IMR-90 (cell line): ENCODE results near the gene PRKCA. TPM values are rescaled to one million over a fixed set of nuclear protein-coding genes. Genes with fewer than 3 reads are reported as not detected.

Experiments used
- ATAC-seq: fragments of 200-7000 bp; cut with Tn5 transposase; 2 replicates; pipeline ENCODE4 v1.9.1; 2020; ENCODE audit warnings: low read depth, mild to moderate bottlenecking, moderate library complexity
- BruUV-seq: library from RNA; stranded (reverse); fragments of 400-500 nt; replicated peaks from 2 replicates; lab custom pipeline; 2021; lab: Mats Ljungman, UMichigan
- CTCF ChIA-PET: fragments of 300-600 bp; formaldehyde crosslinking; extraction: SDS; loops from one replicate; lab custom pipeline; 2021; ENCODE audit warnings: antibody characterized with exemption; lab: Yijun Ruan, JAX
- POLR2A ChIA-PET: fragments of 300-600 bp; sonication (Branson Sonifier 250); formaldehyde crosslinking; loops from one replicate; lab custom pipeline; 2022; ENCODE audit warnings: antibody characterized with exemption; ENCODE audit not compliant: unreplicated experiment; lab: Charles Lee
- DNase-seq: peaks from one replicate; pipeline ENCODE4 v3.0.0; 2013
- H2AFZ ChIP-seq: replicated peaks from 2 replicates; pipeline ENCODE3; 2013; ENCODE audit warnings: low read length, mild to moderate bottlenecking; ENCODE audit not compliant: poor library complexity
- H2AK5ac ChIP-seq: 2 replicates; pipeline ENCODE4 v1.6.1; 2013; ENCODE audit warnings: low read depth, low read length, inconsistent platforms
- H2AK9ac ChIP-seq: replicated peaks from 2 replicates; pipeline ENCODE3; 2013; ENCODE audit warnings: mild to moderate bottlenecking, low read depth, low read length, moderate library complexity; ENCODE audit not compliant: poor library complexity
- H2BK120ac ChIP-seq: 2 replicates; pipeline ENCODE4 v1.6.1; 2013; ENCODE audit warnings: low read depth, low read length, inconsistent platforms
- H2BK15ac ChIP-seq: 3 replicates; pipeline ENCODE4 v1.6.1; 2013; ENCODE audit warnings: low read depth, low read length, inconsistent platforms
- H2BK20ac ChIP-seq: 2 replicates; pipeline ENCODE4 v1.6.1; 2013; ENCODE audit warnings: low read depth, mild to moderate bottlenecking, inconsistent platforms, low read length, moderate library complexity
- H2BK5ac ChIP-seq: 2 replicates; pipeline ENCODE4 v1.6.1; 2013; ENCODE audit warnings: mild to moderate bottlenecking, low read depth, low read length, inconsistent platforms; ENCODE audit not compliant: poor library complexity, severe bottlenecking
- H3K14ac ChIP-seq: replicated peaks from 2 replicates; pipeline ENCODE4 v1.6.1; 2013; ENCODE audit warnings: low read depth, low read length, inconsistent platforms
- H3K18ac ChIP-seq: 2 replicates; pipeline ENCODE4 v1.6.1; 2013; ENCODE audit warnings: low read depth, low read length, control low read depth
- H3K23ac ChIP-seq: 2 replicates; pipeline ENCODE4 v1.6.1; 2013; ENCODE audit warnings: low read depth, low read length, inconsistent platforms
- H3K27ac ChIP-seq: 2 replicates; pipeline ENCODE4 v1.5.1; 2013; ENCODE audit warnings: mild to moderate bottlenecking, control low read depth, low read length; ENCODE audit not compliant: insufficient read depth
- H3K27me3 ChIP-seq: 2 replicates; pipeline ENCODE4 v1.6.1; 2013; ENCODE audit warnings: low read length; ENCODE audit not compliant: control insufficient read depth, insufficient read depth
- H3K36me3 ChIP-seq: 2 replicates; pipeline ENCODE4 v1.6.1; 2013; ENCODE audit warnings: low read length, mixed read lengths; ENCODE audit not compliant: control insufficient read depth, insufficient read depth
- H3K4ac ChIP-seq: 2 replicates; pipeline ENCODE4 v1.6.1; 2013; ENCODE audit warnings: low read depth, low read length, inconsistent platforms
- H3K4me1 ChIP-seq: 2 replicates; pipeline ENCODE4 v1.6.1; 2013; ENCODE audit warnings: low read length, mixed read lengths; ENCODE audit not compliant: control insufficient read depth, insufficient read depth
- H3K4me2 ChIP-seq: 2 replicates; pipeline ENCODE4 v1.6.1; 2013; ENCODE audit warnings: low read depth, mild to moderate bottlenecking, control low read depth, low read length, moderate library complexity
- H3K4me3 ChIP-seq: 2 replicates; pipeline ENCODE4 v1.5.1; 2013; ENCODE audit warnings: low read depth, mild to moderate bottlenecking, control low read depth, low read length, moderate library complexity; ENCODE audit not compliant: insufficient read depth
- H3K56ac ChIP-seq: 2 replicates; pipeline ENCODE4 v1.6.1; 2013; ENCODE audit warnings: low read length, inconsistent platforms; ENCODE audit not compliant: insufficient read depth; ENCODE audit errors: extremely low read depth
- H3K79me1 ChIP-seq, 2 experiments: 2 replicates each; pipeline ENCODE4 v1.6.1; 2013; ENCODE audit warnings: low read length in 2 of 2, inconsistent platforms in 1 of 2, low read depth in 1 of 2
- H3K9ac ChIP-seq: 2 replicates; pipeline ENCODE4 v1.6.1; 2013; ENCODE audit warnings: low read depth, low read length, control low read depth
- H3K9me1 ChIP-seq: 2 replicates; pipeline ENCODE4 v1.6.1; 2013; ENCODE audit warnings: low read length, inconsistent platforms; ENCODE audit not compliant: insufficient read depth
- H3K9me3 ChIP-seq: 2 replicates; pipeline ENCODE4 v1.6.1; 2013; ENCODE audit warnings: low read length; ENCODE audit not compliant: control insufficient read depth, insufficient read depth
- H4K20me1 ChIP-seq: 2 replicates; pipeline ENCODE4 v1.6.1; 2013; ENCODE audit warnings: low read length, inconsistent platforms; ENCODE audit not compliant: insufficient read depth
- H4K5ac ChIP-seq: 2 replicates; pipeline ENCODE4 v1.6.1; 2013; ENCODE audit warnings: mild to moderate bottlenecking, low read depth, low read length, control low read depth
- H4K8ac ChIP-seq, 2 experiments: 2 replicates each; pipeline ENCODE4 v1.6.1; 2013; ENCODE audit warnings: low read depth in 2 of 2, low read length in 2 of 2, control low read depth in 1 of 2, inconsistent platforms in 1 of 2
- H4K91ac ChIP-seq: 2 replicates; pipeline ENCODE4 v1.6.1; 2013; ENCODE audit warnings: low read depth, low read length, inconsistent platforms; ENCODE audit not compliant: insufficient read depth
- BHLHE40 ChIP-seq: fragments of 150-350 bp; IDR thresholded peaks from 2 replicates; pipeline ENCODE4 v1.6.1; 2016; ENCODE audit warnings: mild to moderate bottlenecking, low read depth, low read length
- CEBPB ChIP-seq: IDR thresholded peaks from 2 replicates; pipeline ENCODE4 v1.6.1; 2012; ENCODE audit warnings: low read depth, low read length, improper control_type of control experiment
- CHD1 ChIP-seq: IDR thresholded peaks from 2 replicates; pipeline ENCODE4 v1.6.1; 2012; ENCODE audit warnings: low read depth, low read length, improper control_type of control experiment
- FOS ChIP-seq: fragments of 150-350 bp; IDR thresholded peaks from 2 replicates; pipeline ENCODE4 v1.6.1; 2016; ENCODE audit warnings: low read depth, low read length
- MAFK ChIP-seq: IDR thresholded peaks from 2 replicates; pipeline ENCODE4 v1.6.1; 2012; ENCODE audit warnings: low read depth, low read length, improper control_type of control experiment
- MAZ ChIP-seq: IDR thresholded peaks from 2 replicates; pipeline ENCODE4 v1.6.1; 2012; ENCODE audit warnings: low read depth, mild to moderate bottlenecking, low read length, improper control_type of control experiment, moderate library complexity, borderline replicate concordance
- MXI1 ChIP-seq: IDR thresholded peaks from 2 replicates; pipeline ENCODE4 v1.6.1; 2012; ENCODE audit warnings: low read depth, mild to moderate bottlenecking, low read length, moderate library complexity, borderline replicate concordance
- NFE2L2 ChIP-seq: fragments of 150-350 bp; IDR thresholded peaks from 2 replicates; pipeline ENCODE4 v1.6.1; 2016; ENCODE audit warnings: low read depth, mild to moderate bottlenecking, low read length
- POLR2A ChIP-seq: IDR thresholded peaks from 2 replicates; pipeline ENCODE4 v1.6.1; 2012; ENCODE audit warnings: mild to moderate bottlenecking, low read depth, low read length
- RAD21 ChIP-seq: IDR thresholded peaks from 2 replicates; pipeline ENCODE4 v1.6.1; 2012; ENCODE audit warnings: low read length, improper control_type of control experiment
- RCOR1 ChIP-seq: IDR thresholded peaks from 2 replicates; pipeline ENCODE4 v1.6.1; 2012; ENCODE audit warnings: mild to moderate bottlenecking, low read length, improper control_type of control experiment; ENCODE audit not compliant: insufficient replicate concordance
- RFX5 ChIP-seq: IDR thresholded peaks from 2 replicates; pipeline ENCODE4 v1.8.0; 2012; ENCODE audit warnings: low read depth, mild to moderate bottlenecking, low read length, moderate library complexity
- SMC3 ChIP-seq: fragments of 150-350 bp; IDR thresholded peaks from 2 replicates; pipeline ENCODE4 v1.6.1; 2016; ENCODE audit warnings: low read depth, mild to moderate bottlenecking, antibody characterized with exemption, low read length, moderate library complexity
- WGBS, 2 experiments: methylation state at CpG; one replicate each; pipeline versions ENCODE4 v1.1.5 to v1.1.7; 2013; ENCODE audit warnings: missing lambda C conversion rate in 2 of 2; ENCODE audit not compliant: insufficient read length in 1 of 2; ENCODE audit errors: extremely low coverage in 2 of 2; 5-methylcytosine and 5-hydroxymethylcytosine counted together
- dilution Hi-C: fragments of 300-500 bp; cut with HindIII; formaldehyde crosslinking; loops from one replicate; pipeline ENCODE4 v1.14.3; 2018; ENCODE audit warnings: low sequenced_read_pairs; ENCODE audit not compliant: unreplicated experiment
- in situ Hi-C: fragments of 300-500 bp; cut with MboI; formaldehyde crosslinking; loops from 3 replicates; pipeline ENCODE4 v1.14.3; 2019; ENCODE audit warnings: low sequenced_read_pairs, inconsistent platforms, mixed read lengths
- intact Hi-C: fragments of 100-400 bp; cut with micrococcal nuclease; formaldehyde crosslinking; loops from 2 replicates; pipeline ENCODE4 v1.10.0; 2022
- polyA plus RNA-seq, 3 experiments: library from polyadenylated mRNA; depleted of rRNA; stranded (reverse); fragments of >200 nt; gene quantifications; 2 replicates each; pipeline ENCODE4 v1.2.3, GENCODE V29; 2012; ENCODE audit warnings: low replicate concordance in 1 of 3
- total RNA-seq: library from RNA; depleted of rRNA; stranded (reverse); fragments of >200 nt; gene quantifications from 2 replicates; pipeline ENCODE4 v1.2.3, GENCODE V29; 2012
- TF ChIP-seq, protein P1 (sequence below): fragments of 150-350 bp; IDR thresholded peaks from 2 replicates; pipeline ENCODE4 v1.6.1; 2017; ENCODE audit warnings: mild to moderate bottlenecking, antibody characterized with exemption, low read length, low read depth
- TF ChIP-seq, protein P2 (sequence below): conservative IDR thresholded peaks from 2 replicates; pipeline ENCODE4 v1.5.1; 2012; ENCODE audit warnings: mild to moderate bottlenecking, low read depth, low read length, improper control_type of control experiment

The PRKCA gene
- total and polyA plus RNA-seq, 2 of the 4 experiments (the other 2 are of a cell fraction) = 31.0 to 46.0 TPM

GRCh38 chr17:66403846-66404556 is 101.6 kb downstream of the PRKCA start:
- ChIA-PET POLR2A (no interaction called here), CTCF (interaction anchor here (0.8 kb wide), 1 partner anchor 20 kb away, joined by 3 read pairs; no protein-coding TSS in a partner anchor)
- Histone ChIP-seq H2BK120ac (no peak overlapping the region), H3K14ac (peak overlapping the region; percentile 63), H2BK15ac (no peak overlapping the region), H3K18ac (0 out of 2 replicates have a peak overlapping the region, but pooled peaks have one; percentile 33), H3K56ac (no peak overlapping the region), H4K20me1 (peaks cover 47% of the 10 kb centered on the region), H2AK5ac (no peak overlapping the region), H3K36me3 (no peaks in the 10 kb centered on the region), H3K27ac (no peak overlapping the region; the same call in 1 of the 2 replicates), H3K4ac (0 out of 2 replicates have a peak overlapping the region, but pooled peaks have one; percentile 17), H3K9ac (no peak overlapping the region), H3K79me1 (peaks cover 47 to 71% of the 10 kb centered on the region in 2 experiments), H3K27me3 (no peaks in the 10 kb centered on the region), H3K4me2 (peak overlapping the region; percentile 82), H3K9me3 (no peaks in the 10 kb centered on the region), H4K8ac (peak overlapping the region in 1 of 2 experiments; percentile 6; a peak in 1 of 4 replicates), H3K4me3 (no peak overlapping the region), H2BK20ac (no peak overlapping the region; the same call in 1 of the 2 replicates), H2AFZ (peak overlapping the region; percentile 54), H3K9me1 (peaks cover 4% of the 10 kb centered on the region), H2BK5ac (no peak overlapping the region), H4K91ac (no peak overlapping the region; the same call in 1 of the 2 replicates), H3K4me1 (peaks cover 8% of the 10 kb centered on the region), H2AK9ac (no peak overlapping the region), H4K5ac (no peak overlapping the region), H3K23ac (peak overlapping the region; percentile 69; the same call in 1 of the 2 replicates)
- dilution Hi-C loops (no loop called here), in situ Hi-C loops (no loop called here), intact Hi-C loops (loop anchor here (5.0 kb wide), 1 partner anchor 92 kb away; no protein-coding TSS in a partner anchor)
- no TSS peak for BruUV-seq
- DNase-seq (peak; percentile 51), ATAC-seq (peak; percentile 61; the same call in 1 of the 2 replicates)
- no peak for TF ChIP-seq FOS
- no peak for TF ChIP-seq BHLHE40
- TF ChIP-seq, protein P1, sequence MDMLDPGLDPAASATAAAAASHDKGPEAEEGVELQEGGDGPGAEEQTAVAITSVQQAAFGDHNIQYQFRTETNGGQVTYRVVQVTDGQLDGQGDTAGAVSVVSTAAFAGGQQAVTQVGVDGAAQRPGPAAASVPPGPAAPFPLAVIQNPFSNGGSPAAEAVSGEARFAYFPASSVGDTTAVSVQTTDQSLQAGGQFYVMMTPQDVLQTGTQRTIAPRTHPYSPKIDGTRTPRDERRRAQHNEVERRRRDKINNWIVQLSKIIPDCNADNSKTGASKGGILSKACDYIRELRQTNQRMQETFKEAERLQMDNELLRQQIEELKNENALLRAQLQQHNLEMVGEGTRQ = no peak
- TF ChIP-seq CHD1 = no peak
- TF ChIP-seq NFE2L2 = no peak
- TF ChIP-seq RAD21 = no peak
- TF ChIP-seq POLR2A = no peak
- TF ChIP-seq CEBPB = no peak
- TF ChIP-seq RCOR1 = no peak
- no peak for TF ChIP-seq SMC3
- no peak for TF ChIP-seq MAFK
- TF ChIP-seq, protein P2, sequence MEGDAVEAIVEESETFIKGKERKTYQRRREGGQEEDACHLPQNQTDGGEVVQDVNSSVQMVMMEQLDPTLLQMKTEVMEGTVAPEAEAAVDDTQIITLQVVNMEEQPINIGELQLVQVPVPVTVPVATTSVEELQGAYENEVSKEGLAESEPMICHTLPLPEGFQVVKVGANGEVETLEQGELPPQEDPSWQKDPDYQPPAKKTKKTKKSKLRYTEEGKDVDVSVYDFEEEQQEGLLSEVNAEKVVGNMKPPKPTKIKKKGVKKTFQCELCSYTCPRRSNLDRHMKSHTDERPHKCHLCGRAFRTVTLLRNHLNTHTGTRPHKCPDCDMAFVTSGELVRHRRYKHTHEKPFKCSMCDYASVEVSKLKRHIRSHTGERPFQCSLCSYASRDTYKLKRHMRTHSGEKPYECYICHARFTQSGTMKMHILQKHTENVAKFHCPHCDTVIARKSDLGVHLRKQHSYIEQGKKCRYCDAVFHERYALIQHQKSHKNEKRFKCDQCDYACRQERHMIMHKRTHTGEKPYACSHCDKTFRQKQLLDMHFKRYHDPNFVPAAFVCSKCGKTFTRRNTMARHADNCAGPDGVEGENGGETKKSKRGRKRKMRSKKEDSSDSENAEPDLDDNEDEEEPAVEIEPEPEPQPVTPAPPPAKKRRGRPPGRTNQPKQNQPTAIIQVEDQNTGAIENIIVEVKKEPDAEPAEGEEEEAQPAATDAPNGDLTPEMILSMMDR = no peak
- no peak for TF ChIP-seq MAZ
- no peak for TF ChIP-seq MXI1
- no peak for TF ChIP-seq RFX5
- no CpG with 5 or more reads among the region's 8 CpGs for WGBS, 2 experiments
